Measurements from ENCODE around the gene BCL2L1. TPM values are rescaled to one million over a fixed set of nuclear protein-coding genes. Genes with fewer than 3 reads are reported as not detected.
"Not testable (repeated sequence)": the region's sequence is repeated elsewhere in the genome, so short reads cannot be mapped to it uniquely, and the experiment has no call there.

BCL2L1 gene
- total RNA-seq, 1 donor from 2014 or later: 60.0 TPM

DNA sequence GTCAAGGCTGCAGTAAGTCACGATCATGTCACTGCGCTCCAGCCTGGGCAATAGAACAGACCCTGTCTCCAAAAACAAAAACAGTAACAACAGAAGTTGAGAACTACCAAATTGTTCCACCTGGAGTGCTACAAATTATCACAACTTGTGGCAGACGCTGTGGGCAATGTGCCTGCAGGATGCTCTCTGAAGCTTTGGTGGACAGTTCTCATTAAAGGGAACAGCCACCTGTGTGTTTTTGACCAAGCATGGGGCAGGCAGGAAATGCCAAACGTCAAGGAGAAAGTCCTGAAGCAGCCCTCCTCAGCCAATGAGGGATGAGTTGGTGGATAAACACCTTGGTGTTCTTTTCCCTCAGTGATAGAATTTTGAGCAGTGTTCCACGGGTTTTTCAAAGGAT, 69.1 kb downstream of the BCL2L1 start:
- H3K27ac ChIP-seq: no peak overlapping the region
- no peak overlapping the region for H3K27ac Mint-ChIP-seq
- H3K9ac ChIP-seq: no peak overlapping the region
- no peak overlapping the region for H3K4me3 Mint-ChIP-seq
- H3K36me3 Mint-ChIP-seq: no peaks in the 10 kb centered on the region
- H3K4me1 ChIP-seq: no peaks in the 10 kb centered on the region
- no peaks in the 10 kb centered on the region for H3K36me3 ChIP-seq
- H3K4me1 Mint-ChIP-seq: no peaks in the 10 kb centered on the region
- H3K9me3 Mint-ChIP-seq: no peaks in the 10 kb centered on the region
- H4K20me1 ChIP-seq (ENCODE audit: low read depth): no peaks in the 10 kb centered on the region
- H3K9me3 ChIP-seq (ENCODE audit: low read depth): no peaks in the 10 kb centered on the region
- no peaks in the 10 kb centered on the region for H3K79me2 ChIP-seq (ENCODE audit: low read depth)
- no peaks in the 10 kb centered on the region for H3K27me3 ChIP-seq
- no peaks in the 10 kb centered on the region for H3F3A ChIP-seq (ENCODE audit: low read depth)
- no peak for TF ChIP-seq EZH2phosphoT487 (IDR thresholded peaks at IDR 0.05)
- TF ChIP-seq, protein P1, sequence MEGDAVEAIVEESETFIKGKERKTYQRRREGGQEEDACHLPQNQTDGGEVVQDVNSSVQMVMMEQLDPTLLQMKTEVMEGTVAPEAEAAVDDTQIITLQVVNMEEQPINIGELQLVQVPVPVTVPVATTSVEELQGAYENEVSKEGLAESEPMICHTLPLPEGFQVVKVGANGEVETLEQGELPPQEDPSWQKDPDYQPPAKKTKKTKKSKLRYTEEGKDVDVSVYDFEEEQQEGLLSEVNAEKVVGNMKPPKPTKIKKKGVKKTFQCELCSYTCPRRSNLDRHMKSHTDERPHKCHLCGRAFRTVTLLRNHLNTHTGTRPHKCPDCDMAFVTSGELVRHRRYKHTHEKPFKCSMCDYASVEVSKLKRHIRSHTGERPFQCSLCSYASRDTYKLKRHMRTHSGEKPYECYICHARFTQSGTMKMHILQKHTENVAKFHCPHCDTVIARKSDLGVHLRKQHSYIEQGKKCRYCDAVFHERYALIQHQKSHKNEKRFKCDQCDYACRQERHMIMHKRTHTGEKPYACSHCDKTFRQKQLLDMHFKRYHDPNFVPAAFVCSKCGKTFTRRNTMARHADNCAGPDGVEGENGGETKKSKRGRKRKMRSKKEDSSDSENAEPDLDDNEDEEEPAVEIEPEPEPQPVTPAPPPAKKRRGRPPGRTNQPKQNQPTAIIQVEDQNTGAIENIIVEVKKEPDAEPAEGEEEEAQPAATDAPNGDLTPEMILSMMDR (IDR thresholded peaks at IDR 0.05): no peak
- TF ChIP-seq EZH2 (IDR thresholded peaks at IDR 0.05): no peak
- no peak for DNase-seq (ENCODE audit: low spot score)
- peaks cover 4% of the 10 kb centered on the region for H3K27me3 Mint-ChIP-seq (ENCODE audit: insufficient read depth, low read depth)
- H3K4me2 ChIP-seq: no peak overlapping the region
- no peak overlapping the region for H3K4me3 ChIP-seq
- H2AFZ ChIP-seq (replicated peaks): no peak overlapping the region

DNA sequence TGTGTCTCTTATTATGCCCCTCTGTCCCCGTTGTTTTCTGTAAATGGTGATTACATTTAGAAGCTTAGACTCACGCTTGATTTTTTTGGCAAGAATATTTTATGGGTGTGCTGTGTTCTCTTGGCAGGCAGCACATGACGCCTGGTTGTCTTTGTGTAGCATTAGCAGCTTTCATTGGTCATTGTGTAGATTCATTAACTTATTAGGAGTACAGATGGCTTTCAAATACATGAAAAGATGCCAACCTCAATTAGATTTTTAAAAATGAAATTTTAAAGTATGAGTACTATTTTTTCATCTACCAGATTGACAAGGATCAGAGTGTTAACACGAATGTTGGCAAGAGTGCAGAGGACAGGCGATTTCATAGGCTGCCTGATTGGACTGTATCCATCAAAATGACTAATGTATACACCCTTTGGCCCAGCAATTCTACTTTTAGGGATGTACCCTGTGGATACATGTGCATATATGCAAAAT, 69.7 kb downstream of the BCL2L1 start:
- TF ChIP-seq EZH2phosphoT487 (IDR thresholded peaks at IDR 0.05) (no peak), EZH2 (IDR thresholded peaks at IDR 0.05) (no peak)
- TF ChIP-seq, protein P1 (IDR thresholded peaks at IDR 0.05): no peak
- no peak overlapping the region for H3K27ac ChIP-seq
- H3K4me3 ChIP-seq: no peak overlapping the region
- no peaks in the 10 kb centered on the region for H3F3A ChIP-seq (ENCODE audit: low read depth)
- no peak overlapping the region for H3K9ac ChIP-seq
- H3K9me3 Mint-ChIP-seq: no peaks in the 10 kb centered on the region
- DNase-seq (ENCODE audit: low spot score): no peak
- no peak overlapping the region for H3K4me2 ChIP-seq
- peaks cover 5% of the 10 kb centered on the region for H3K27me3 Mint-ChIP-seq (ENCODE audit: insufficient read depth, low read depth)
- H4K20me1 ChIP-seq (ENCODE audit: low read depth): no peaks in the 10 kb centered on the region
- no peaks in the 10 kb centered on the region for H3K27me3 ChIP-seq
- no peaks in the 10 kb centered on the region for H3K4me1 ChIP-seq
- no peaks in the 10 kb centered on the region for H3K79me2 ChIP-seq (ENCODE audit: low read depth)
- H3K4me3 Mint-ChIP-seq: no peak overlapping the region
- no peaks in the 10 kb centered on the region for H3K36me3 ChIP-seq
- peaks cover 2% of the 10 kb centered on the region for H3K4me1 Mint-ChIP-seq
- H3K36me3 Mint-ChIP-seq: no peaks in the 10 kb centered on the region
- no peak overlapping the region for H2AFZ ChIP-seq (replicated peaks)
- no peak overlapping the region for H3K27ac Mint-ChIP-seq
- no peaks in the 10 kb centered on the region for H3K9me3 ChIP-seq (ENCODE audit: low read depth)

DNA sequence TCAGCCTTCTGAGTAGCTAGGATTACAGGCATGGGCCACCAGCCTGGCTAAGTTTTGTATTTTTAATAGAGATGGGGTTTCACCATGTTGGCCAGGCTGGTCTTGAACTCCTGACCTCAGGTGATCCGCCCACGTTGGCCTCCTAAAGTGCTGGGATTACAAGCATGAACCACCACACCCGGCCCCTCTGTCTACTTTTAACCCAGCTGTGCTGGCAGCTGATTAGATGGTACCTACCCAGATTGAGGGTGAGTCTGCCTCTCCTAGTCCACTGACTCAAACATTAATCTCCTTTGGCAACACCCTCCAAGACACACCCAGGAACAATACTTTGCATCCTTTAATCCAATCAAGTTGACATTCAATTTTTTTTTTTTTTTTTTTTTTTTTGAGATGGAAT, 74.6 kb downstream of the BCL2L1 start:
- H3K27me3 Mint-ChIP-seq (ENCODE audit: insufficient read depth, low read depth); H3K27ac ChIP-seq; H3K4me1 Mint-ChIP-seq; H3K36me3 ChIP-seq; H3K9me3 Mint-ChIP-seq; H3K4me1 ChIP-seq; H2AFZ ChIP-seq (replicated peaks); H3K4me2 ChIP-seq; H3K27me3 ChIP-seq; H4K20me1 ChIP-seq (ENCODE audit: low read depth); H3F3A ChIP-seq (ENCODE audit: low read depth); H3K4me3 Mint-ChIP-seq; H3K9ac ChIP-seq; DNase-seq (ENCODE audit: low spot score); H3K79me2 ChIP-seq (ENCODE audit: low read depth); H3K4me3 ChIP-seq; H3K36me3 Mint-ChIP-seq; H3K9me3 ChIP-seq (ENCODE audit: low read depth); H3K27ac Mint-ChIP-seq: not testable (repeated sequence)

- no peak for DNase-seq (ENCODE audit: low spot score)
- Histone ChIP-seq H3K36me3 (no peaks in the 10 kb centered on the region), H3K9me3 (ENCODE audit: low read depth) (no peaks in the 10 kb centered on the region), H4K20me1 (ENCODE audit: low read depth) (no peaks in the 10 kb centered on the region), H2AFZ (replicated peaks) (no peak overlapping the region), H3K27ac (no peak overlapping the region), H3K79me2 (ENCODE audit: low read depth) (no peaks in the 10 kb centered on the region), H3K9ac (no peak overlapping the region), H3K4me3 (no peak overlapping the region), H3K4me2 (no peak overlapping the region), H3K4me1 (no peaks in the 10 kb centered on the region), H3K27me3 (no peaks in the 10 kb centered on the region), H3F3A (ENCODE audit: low read depth) (no peaks in the 10 kb centered on the region)
- H3K27ac Mint-ChIP-seq: no peak overlapping the region
- TF ChIP-seq EZH2phosphoT487 (IDR thresholded peaks at IDR 0.05) (no peak), EZH2 (IDR thresholded peaks at IDR 0.05) (no peak)
- TF ChIP-seq, protein P1 (IDR thresholded peaks at IDR 0.05): no peak
- H3K36me3 Mint-ChIP-seq: no peaks in the 10 kb centered on the region
- H3K4me1 Mint-ChIP-seq: peaks cover 8% of the 10 kb centered on the region
- H3K4me3 Mint-ChIP-seq: no peak overlapping the region
- no peaks in the 10 kb centered on the region for H3K9me3 Mint-ChIP-seq
- peaks cover 17% of the 10 kb centered on the region for H3K27me3 Mint-ChIP-seq (ENCODE audit: insufficient read depth, low read depth)
Measured at GRCh38 chr20:31644701-31645100, 78.0 kb downstream of the BCL2L1 start.

Measured in neural progenitor cell (in vitro differentiated cells).